IPS-11a (cell line): ENCODE results near the gene SLC35F4.

Experiments
- H3K4me3 ChIP-seq: one replicate; pipeline ENCODE4 v1.5.1; 2013; ENCODE audit warnings: low read depth, low read length, control low read depth

Gene SLC35F4

GRCh38 chr14:57848786-57849185, 17.1 kb downstream of the SLC35F4 start:
- H3K4me3 ChIP-seq, result no peak overlapping the region

DNA sequence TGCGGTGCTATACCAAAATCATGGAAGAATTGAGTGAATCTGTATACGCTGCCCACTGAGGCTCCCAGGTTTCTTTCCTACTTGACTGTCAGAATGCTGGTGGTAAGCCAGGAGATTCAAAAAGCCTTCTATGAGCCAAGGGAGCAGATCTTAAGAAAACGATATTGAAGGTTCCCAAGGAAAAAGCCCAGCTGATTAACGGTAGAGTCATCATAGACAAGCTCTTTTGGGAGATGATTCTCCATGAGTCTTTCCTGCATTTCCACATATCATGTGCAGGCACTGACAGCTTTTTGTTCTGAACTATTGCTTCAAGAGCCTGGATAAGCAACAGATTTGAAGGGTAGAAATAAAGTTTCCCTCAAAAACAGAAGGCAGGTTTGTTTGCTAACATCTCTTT, 17.5 kb downstream of the SLC35F4 start:
- no peak overlapping the region for H3K4me3 ChIP-seq

DNA sequence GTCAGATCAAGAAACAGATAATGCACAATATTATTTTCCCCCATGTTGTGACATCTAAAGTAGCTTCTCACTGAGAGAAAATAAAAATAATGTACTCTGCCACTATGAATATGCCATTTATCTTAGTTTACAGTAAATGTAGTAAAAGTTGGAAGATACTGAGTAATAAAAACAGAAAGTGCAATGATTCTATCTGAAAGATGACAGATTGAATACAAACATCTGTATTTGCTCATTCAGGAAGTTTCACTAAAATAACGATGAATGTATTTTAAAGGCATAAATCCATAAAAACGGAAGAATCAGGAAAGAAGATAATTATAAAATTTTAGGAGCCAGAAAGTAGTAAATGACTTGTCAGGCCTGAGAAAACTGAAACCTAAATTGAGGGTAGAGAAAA, 18.2 kb downstream of the SLC35F4 start:
- H3K4me3 ChIP-seq, result no peak overlapping the region

- H3K4me3 ChIP-seq, result no peak overlapping the region
These were observed 18.8 kb downstream of the SLC35F4 start for GRCh38 chr14:57847096-57847495.

DNA sequence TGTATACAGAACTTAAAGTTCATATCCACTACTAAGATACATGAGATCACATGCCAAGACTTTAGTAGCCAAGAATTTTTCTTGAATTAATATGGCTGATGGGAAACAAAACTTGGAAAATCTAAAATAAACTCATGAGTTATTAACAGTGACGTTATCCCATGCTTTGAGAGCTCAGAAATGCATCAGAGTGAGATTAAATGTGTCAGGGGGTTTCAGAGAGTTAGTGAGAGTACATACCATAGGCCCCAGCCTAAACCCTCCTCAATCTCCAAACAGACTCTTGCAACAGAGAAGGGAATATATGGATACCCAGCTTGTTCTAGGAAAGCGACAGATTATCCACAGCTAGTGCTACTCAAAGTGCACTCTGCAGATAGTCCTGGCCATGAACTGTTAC, 19.3 kb downstream of the SLC35F4 start:
- H3K4me3 ChIP-seq, result no peak overlapping the region

DNA sequence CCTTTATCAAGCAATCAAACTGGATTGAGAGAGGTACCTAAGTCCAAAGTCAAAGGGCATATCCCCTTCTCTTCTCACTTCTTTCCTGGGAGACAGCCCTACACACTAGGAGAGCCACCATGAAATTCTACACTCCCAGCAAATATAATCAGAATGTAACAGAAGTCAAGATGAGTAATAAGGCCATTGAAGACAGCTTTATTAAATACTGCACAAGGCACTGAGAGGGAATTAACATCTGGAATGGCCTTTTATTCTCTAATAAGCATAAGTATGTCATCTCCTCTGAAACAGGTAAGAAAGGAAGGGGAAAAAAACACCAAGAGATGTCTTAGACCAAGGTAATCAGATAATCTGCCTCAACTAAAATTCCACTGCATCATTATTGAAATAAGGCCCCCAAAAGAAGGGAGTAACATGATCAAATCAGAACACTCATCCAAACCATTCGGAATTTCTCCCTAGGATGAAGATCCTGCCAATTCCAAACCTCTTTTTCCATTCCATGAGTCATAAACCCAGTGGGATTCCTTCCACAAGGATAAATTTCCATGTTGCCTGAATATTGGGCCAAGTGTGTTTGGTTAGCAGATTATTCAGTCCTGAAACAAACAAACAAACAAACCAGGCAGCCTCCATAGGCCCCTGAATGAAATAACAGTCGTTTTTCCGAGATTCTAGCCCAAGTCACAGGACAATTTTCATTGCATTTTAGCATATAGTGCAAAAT, 19.9 kb downstream of the SLC35F4 start:
- H3K4me3 ChIP-seq, result no peak overlapping the region

DNA sequence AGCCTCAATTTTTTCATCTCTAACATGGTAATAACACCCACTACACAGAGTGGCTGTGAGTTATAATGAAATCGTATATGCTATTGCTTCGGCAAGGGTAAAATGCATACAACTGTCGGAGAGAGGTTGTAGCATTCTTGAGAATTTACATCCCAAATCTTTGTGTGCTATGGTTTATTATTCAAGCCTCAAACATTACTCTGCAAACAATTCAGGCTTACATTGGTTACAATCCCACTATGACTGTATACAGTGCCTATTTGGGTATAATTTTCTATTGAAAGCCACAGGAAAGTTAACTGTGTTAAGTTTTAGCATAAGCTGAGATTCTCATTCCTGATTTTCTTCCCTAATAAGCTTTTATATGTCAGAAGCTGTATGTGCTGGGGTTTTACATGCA, 20.6 kb downstream of the SLC35F4 start:
- H3K4me3 ChIP-seq, result no peak overlapping the region

DNA sequence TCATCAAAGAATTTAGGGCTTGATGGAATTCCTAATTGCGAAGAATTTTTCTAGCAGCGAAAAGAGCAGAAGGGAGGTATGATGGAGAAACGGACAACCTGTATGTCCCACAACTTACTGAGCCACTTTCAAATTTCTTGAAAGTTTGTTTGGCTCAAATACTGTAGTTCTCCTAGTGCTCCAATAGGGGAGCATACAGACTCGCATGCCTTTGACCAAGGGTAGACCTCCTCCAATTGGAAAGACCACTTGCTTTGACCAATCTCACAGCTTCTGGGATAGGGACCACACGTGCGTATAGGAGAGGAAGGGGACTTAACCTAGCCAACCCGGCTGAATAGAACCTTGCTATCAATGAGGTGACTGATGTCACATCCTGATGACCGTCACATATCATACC, 28.6 kb downstream of the SLC35F4 start:
- H3K4me3 ChIP-seq, result no peak overlapping the region

- no peak overlapping the region for H3K4me3 ChIP-seq
These were observed 30.1 kb downstream of the SLC35F4 start for GRCh38 chr14:57835766-57836165.

DNA sequence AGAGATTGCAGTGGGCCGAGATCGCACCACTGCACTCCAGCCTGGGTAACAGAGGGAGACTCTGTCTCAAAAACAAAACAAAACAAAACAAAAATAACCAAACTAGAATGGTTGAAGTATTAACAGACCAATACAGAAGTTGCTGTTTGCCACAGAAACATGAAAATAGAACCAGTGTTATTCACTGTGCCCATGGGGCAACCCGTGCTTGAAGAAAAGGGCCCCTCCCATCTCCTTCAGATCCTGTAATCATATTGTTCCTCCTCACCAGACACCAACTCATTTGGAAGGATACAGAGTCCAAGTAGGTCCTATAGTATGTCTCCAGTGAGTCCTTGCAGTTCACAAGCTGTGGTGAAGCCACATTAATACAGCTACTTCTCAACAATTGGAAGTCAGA, 30.9 kb downstream of the SLC35F4 start:
- no peak overlapping the region for H3K4me3 ChIP-seq

DNA sequence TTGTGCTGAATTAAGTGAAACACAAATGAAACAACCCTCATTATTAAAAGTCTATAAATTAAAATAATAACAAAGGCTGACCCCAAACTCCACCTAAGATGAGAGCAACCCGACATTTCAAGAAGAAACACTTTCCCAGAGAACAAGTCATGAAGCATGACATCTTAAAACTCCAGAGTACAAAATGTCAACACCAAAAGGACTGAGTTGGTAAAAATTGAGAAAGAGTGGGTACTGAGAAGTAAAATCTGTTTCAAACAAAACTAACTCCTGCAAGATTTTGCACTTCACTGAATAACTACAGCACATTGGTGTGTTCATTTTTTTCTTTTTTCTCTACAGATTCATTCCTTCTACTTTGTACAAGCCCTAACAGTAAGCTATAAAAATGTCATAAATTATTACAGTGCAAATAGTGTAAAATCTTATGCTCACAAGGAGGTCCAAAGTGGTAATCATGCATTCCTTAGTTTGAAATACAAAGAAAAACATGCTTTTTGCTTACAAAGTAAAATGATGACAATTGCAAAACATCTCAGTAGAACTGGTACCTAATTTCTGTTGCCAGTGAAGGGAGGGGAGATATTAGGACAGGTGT, 31.8 kb downstream of the SLC35F4 start:
- no peak overlapping the region for H3K4me3 ChIP-seq

- no peak overlapping the region for H3K4me3 ChIP-seq
These were observed 32.6 kb downstream of the SLC35F4 start for GRCh38 chr14:57833323-57833722.

DNA sequence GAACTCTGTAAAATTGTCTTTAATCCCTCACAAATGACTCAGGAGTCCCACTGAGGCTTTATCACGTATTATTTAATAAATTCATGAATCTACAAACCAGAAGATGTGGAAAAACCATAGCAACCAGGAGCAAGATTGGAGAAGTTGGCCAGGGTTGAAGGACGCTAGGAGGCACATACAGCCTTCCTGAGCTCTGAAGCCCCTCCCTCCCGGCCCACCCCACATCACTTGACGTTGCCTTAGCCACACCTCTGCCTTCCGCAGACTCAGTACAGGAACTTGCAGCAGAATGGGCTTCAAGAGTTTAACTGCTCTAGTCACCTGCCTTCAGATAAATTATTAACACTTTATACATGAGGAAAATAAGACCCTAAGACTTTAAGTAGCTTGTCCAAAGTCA, 33.9 kb downstream of the SLC35F4 start:
- no peak overlapping the region for H3K4me3 ChIP-seq

- no peak overlapping the region for H3K4me3 ChIP-seq
These were observed 37.2 kb downstream of the SLC35F4 start for GRCh38 chr14:57828713-57829112.

DNA sequence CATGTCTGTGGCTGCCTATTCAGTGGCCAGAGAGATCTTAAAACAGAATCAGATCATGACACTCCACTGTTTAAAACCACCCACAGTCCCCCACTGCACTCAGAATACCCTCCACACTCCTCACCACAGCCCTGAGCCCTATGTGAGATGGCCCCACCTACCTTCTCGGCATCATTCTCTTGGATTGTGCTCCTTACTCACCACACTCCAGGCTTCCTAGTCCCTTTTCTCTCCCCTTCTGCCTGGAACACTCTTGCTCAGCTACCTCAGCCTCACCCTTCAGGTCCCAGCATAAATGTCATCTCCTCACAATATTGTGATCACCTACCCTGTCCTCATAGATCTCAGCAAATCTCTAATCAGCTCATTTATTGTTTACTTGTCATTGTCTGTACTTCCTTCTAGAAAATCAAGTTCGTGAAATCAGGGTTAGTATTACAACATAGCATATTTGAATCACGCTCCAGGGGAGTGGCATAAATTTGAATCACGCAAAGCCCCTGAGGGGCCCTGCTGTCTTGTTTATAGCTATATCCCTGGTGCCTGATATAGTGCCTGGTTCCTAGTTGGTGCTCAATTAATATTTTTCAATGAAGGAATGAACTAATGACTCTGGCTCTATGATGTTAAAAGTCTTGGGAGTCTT, 42.8 kb downstream of the SLC35F4 start:
- no peak overlapping the region for H3K4me3 ChIP-seq

- no peak overlapping the region for H3K4me3 ChIP-seq
These were observed 43.8 kb downstream of the SLC35F4 start for GRCh38 chr14:57822081-57822480.

DNA sequence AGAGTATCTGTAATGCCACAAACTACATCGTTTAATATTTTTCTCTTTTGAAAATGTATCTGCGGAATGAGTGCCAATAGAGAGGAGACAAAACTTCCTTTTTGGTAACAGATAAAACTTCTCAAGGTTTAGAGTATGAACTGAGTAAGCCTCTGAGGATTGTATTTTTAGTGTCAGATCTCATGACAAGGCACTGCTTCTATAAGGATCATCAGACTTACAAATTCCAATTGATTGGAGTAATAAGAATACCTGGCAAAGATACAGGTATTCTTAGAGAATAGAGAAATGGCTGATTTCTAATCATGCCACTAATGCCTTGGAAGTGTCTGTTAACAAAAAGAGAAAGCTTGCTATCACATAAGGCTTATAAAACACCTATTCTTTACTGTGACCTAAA, 45.3 kb downstream of the SLC35F4 start:
- H3K4me3 ChIP-seq, result no peak overlapping the region

- H3K4me3 ChIP-seq, result no peak overlapping the region
These were observed 47.4 kb downstream of the SLC35F4 start for GRCh38 chr14:57818511-57818910.

DNA sequence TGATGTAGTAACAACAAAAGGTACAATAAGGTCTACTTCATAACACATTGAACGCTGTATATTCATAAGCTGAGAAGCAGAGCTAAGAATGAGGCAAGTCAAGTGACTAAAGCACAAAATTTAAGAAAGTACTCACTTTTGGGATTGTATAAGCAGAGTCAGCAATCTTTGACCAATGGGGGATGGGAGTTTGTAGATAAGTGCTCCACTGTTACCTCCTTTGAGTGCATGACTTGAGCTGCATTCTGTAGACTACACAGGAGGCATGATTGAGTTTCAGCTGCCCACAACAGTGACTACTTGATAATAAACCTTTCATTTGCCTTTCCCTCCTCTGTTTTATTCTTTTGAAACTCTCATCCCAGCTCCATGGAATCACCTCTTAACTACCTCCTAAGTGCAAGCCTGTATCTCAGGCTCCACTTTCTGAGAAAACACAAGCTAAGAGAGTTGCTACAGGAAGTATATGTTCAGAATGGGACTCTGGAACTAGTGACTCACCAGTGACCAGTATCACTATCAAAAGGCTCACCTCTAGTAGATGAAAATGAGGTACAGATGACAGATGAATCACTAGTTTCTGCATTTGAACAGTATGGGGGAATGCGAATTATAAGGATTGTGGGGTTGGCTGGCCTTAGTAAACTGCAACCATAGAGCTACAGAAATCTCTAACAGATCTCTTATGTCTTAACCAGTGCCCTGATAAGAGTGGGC, 49.2 kb downstream of the SLC35F4 start:
- H3K4me3 ChIP-seq, result no peak overlapping the region

GRCh38 chr14:57814726-57815125, 51.2 kb downstream of the SLC35F4 start:
- no peak overlapping the region for H3K4me3 ChIP-seq

GRCh38 chr14:57812741-57813140, 53.2 kb downstream of the SLC35F4 start:
- no peak overlapping the region for H3K4me3 ChIP-seq
